Stimulated activated CD4-positive, alpha-beta T cell treated with anti-CD3 and anti-CD28 coated beads, TNF-alpha, amount 100 ng/mL, for 4 hours (primary cell): ENCODE measurements around the gene CSRP1.
A peak's percentile ranks its signal among the peaks of the same experiment; 100 is the strongest.
"Not testable (repeated sequence)": the region's sequence is repeated elsewhere in the genome, so short reads cannot be mapped to it uniquely, and the experiment has no call there.

ENCODE experiments used
- DNase-seq, 3 experiments: peaks; one replicate each; pipeline ENCODE4 v3.0.0-alpha.2; 2020; ENCODE audit warnings: low read depth in 3 of 3

Gene CSRP1

GRCh38 chr1:201497935-201498509 is 8.9 kb downstream of the CSRP1 start:
- DNase-seq: no peak

GRCh38 chr1:201496296-201496690 is 10.6 kb downstream of the CSRP1 start:
- DNase-seq: no peak

GRCh38 chr1:201495551-201496295 is 11.2 kb downstream of the CSRP1 start:
- no peak for DNase-seq

GRCh38 chr1:201493757-201494617 is 12.9 kb downstream of the CSRP1 start:
- DNase-seq: no peak

GRCh38 chr1:201493026-201493656 is 13.8 kb downstream of the CSRP1 start:
- not testable (repeated sequence) for DNase-seq

- DNase-seq: no peak
Observed at GRCh38 chr1:201491896-201492511, 14.9 kb downstream of the CSRP1 start.

GRCh38 chr1:201490708-201491131 is 16.2 kb downstream of the CSRP1 start:
- DNase-seq: no peak

GRCh38 chr1:201489643-201490261 is 17.2 kb downstream of the CSRP1 start:
- no peak for DNase-seq

GRCh38 chr1:201488830-201489589 is 17.9 kb downstream of the CSRP1 start:
- no peak for DNase-seq

GRCh38 chr1:201487742-201488141 is 19.2 kb downstream of the CSRP1 start:
- DNase-seq: no peak

GRCh38 chr1:201486187-201486586 is 20.7 kb downstream of the CSRP1 start:
- no peak for DNase-seq

GRCh38 chr1:201485184-201485774 is 21.6 kb downstream of the CSRP1 start:
- DNase-seq: no peak

GRCh38 chr1:201483373-201483949 is 23.5 kb downstream of the CSRP1 start:
- DNase-seq: no peak

GRCh38 chr1:201482755-201483154 is 24.2 kb downstream of the CSRP1 start:
- DNase-seq: no peak

- DNase-seq: peak; percentile 63 to 70 (median 68)
Observed at GRCh38 chr1:201481761-201482493, 25.0 kb downstream of the CSRP1 start.

- no peak for DNase-seq
Observed at GRCh38 chr1:201481004-201481380, 25.9 kb downstream of the CSRP1 start.

GRCh38 chr1:201480231-201481003 is 26.5 kb downstream of the CSRP1 start:
- DNase-seq: peak; percentile 5 to 36 (median 13)

GRCh38 chr1:201479201-201479730 is 27.7 kb downstream of the CSRP1 start:
- DNase-seq: no peak
